Esophagus squamous epithelium (tissue), 5 donors: Measurements from ENCODE around the gene ZRSR2. TPM values are rescaled to one million over a fixed set of nuclear protein-coding genes. Genes with fewer than 3 reads are reported as not detected.

Source experiments
- DNase-seq: peaks from one replicate; lab custom pipeline; 2025; lab: John Stamatoyannopoulos, UW
- H3K27ac ChIP-seq, 4 donors: fragments of 200-600 bp; sonication (generic); one replicate each; pipeline ENCODE4 v1.5.1; 2016 to 2019; ENCODE audit warnings: mild to moderate bottlenecking in 1 of 4
- H3K27me3 ChIP-seq, 4 donors: fragments of 200-600 bp; sonication (generic); 1 replicate in 3 of 4; 2 replicates in 1 of 4; pipeline versions ENCODE4 v1.5.1 to v1.6.0; 2017 to 2021; ENCODE audit warnings: antibody characterized with exemption in 1 of 4
- H3K36me3 ChIP-seq, 3 donors: fragments of 200-600 bp; sonication (generic); one replicate each; pipeline ENCODE4 v1.5.1; 2016 to 2019
- H3K4me1 ChIP-seq, 3 donors: fragments of 200-600 bp; sonication (generic); one replicate each; pipeline ENCODE4 v1.5.1; 2017 to 2019
- H3K4me3 ChIP-seq, 4 donors: fragments of 200-600 bp; sonication (generic); 1 replicate in 3 of 4; 2 replicates in 1 of 4; pipeline ENCODE4 v1.5.1; 2016 to 2019; ENCODE audit warnings: mild to moderate bottlenecking in 2 of 4, moderate library complexity in 1 of 4
- H3K9me3 ChIP-seq, 3 donors: fragments of 200-600 bp; sonication (generic); one replicate each; pipeline ENCODE4 v1.5.1; 2016 to 2019
- POLR2A ChIP-seq, 4 donors: fragments of 450-650 bp; IDR thresholded peaks; one replicate each; pipeline ENCODE4 v1.6.1; 2017; ENCODE audit warnings: antibody characterized with exemption in 4 of 4, mild to moderate bottlenecking in 4 of 4, moderate library complexity in 3 of 4
- WGBS, 2 donors: methylation state at CpG; one replicate each; pipeline ENCODE4 v1.1.5; 2018; 5-methylcytosine and 5-hydroxymethylcytosine counted together
- intact Hi-C: fragments of 100-400 bp; cut with DNase I; formaldehyde crosslinking; loops from one replicate; pipeline ENCODE4 v1.15.0; 2022
- total RNA-seq, 4 donors: library from RNA; depleted of rRNA; stranded (reverse); fragments of >200 nt; gene quantifications; one replicate each; pipeline ENCODE4 v1.1.0, GENCODE V29; 2016
- TF ChIP-seq, protein P1 (sequence below), 6 experiments: fragments of 450-650 bp in 4 of 6; fragments of 200-600 bp in 2 of 6; sonication (generic) in 2 of 6; IDR thresholded peaks; one replicate each; pipeline ENCODE4 v1.5.1; 2016 to 2019; ENCODE audit warnings: antibody characterized with exemption in 6 of 6, mild to moderate bottlenecking in 4 of 6, moderate library complexity in 4 of 6
- donor health status: DM: yes; HTN: yes; CAD: no.

ZRSR2 gene
- total RNA-seq, 4 donors from 2014 or later: 2.5 to 6.5 (median 5.1) TPM

DNA sequence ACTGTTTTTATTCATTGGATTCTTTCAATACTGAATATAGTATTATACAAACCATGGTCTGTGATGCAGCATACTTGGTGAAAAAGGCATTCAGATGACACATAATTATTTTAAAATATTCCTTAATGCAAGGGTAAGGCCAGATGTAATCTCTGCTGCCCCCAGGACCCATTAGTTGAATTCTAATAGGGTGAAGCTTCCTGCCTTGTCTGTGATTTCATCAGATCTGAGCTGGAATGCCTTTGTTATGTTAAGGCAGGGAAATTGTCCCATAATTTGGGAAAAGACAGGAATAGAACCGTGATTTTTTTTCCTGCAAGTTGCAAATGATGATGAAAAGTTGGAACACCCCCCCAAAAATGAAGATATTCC lies 26.1 kb downstream of the ZRSR2 start:
- peaks cover 8 to 93% (median 9%) of the 10 kb centered on the region in 3 donors for H3K36me3 ChIP-seq
- intact Hi-C loops: no loop called here
- H3K4me3 ChIP-seq: no peak overlapping the region
- H3K4me1 ChIP-seq: no peaks in the 10 kb centered on the region
- DNase-seq: no peak
- H3K27me3 ChIP-seq: no peaks in the 10 kb centered on the region
- 62 to 75% methylated on average over 1 of the region's 1 CpG for WGBS, 2 donors
- no peak for TF ChIP-seq POLR2A (IDR thresholded peaks at IDR 0.05)
- TF ChIP-seq, protein P1, sequence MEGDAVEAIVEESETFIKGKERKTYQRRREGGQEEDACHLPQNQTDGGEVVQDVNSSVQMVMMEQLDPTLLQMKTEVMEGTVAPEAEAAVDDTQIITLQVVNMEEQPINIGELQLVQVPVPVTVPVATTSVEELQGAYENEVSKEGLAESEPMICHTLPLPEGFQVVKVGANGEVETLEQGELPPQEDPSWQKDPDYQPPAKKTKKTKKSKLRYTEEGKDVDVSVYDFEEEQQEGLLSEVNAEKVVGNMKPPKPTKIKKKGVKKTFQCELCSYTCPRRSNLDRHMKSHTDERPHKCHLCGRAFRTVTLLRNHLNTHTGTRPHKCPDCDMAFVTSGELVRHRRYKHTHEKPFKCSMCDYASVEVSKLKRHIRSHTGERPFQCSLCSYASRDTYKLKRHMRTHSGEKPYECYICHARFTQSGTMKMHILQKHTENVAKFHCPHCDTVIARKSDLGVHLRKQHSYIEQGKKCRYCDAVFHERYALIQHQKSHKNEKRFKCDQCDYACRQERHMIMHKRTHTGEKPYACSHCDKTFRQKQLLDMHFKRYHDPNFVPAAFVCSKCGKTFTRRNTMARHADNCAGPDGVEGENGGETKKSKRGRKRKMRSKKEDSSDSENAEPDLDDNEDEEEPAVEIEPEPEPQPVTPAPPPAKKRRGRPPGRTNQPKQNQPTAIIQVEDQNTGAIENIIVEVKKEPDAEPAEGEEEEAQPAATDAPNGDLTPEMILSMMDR (IDR thresholded peaks at IDR 0.05): no peak
- no peaks in the 10 kb centered on the region for H3K9me3 ChIP-seq
- H3K27ac ChIP-seq: no peak overlapping the region

DNA sequence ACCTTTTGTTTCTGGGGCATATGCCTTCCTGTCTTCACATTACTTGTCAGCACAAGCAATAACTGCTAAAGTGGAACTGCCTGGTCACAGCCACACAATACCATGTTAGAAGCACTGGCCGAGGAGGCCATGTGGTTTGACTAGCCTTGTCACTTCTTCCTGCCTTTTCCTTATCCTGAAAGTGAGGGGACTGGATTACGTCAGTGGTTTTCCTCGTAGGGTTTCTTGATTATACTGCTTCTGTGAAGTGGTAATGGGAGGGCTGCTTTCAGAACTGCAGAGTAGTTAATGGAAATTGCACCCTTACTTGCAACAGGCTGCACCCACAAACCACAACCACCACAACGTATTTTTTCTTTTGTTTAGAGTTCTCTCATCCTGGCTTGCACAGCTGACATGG lies 26.6 kb downstream of the ZRSR2 start:
- TF ChIP-seq POLR2A (IDR thresholded peaks at IDR 0.05): no peak
- TF ChIP-seq, protein P1 (IDR thresholded peaks at IDR 0.05): no peak
- intact Hi-C loops: no loop called here
- Histone ChIP-seq H3K36me3 (peaks cover 8 to 93% (median 9%) of the 10 kb centered on the region in 3 donors), H3K9me3 (no peaks in the 10 kb centered on the region), H3K4me3 (no peak overlapping the region), H3K27me3 (no peaks in the 10 kb centered on the region), H3K27ac (no peak overlapping the region), H3K4me1 (no peaks in the 10 kb centered on the region)
- 51 to 59% methylated on average over 4 of the region's 4 CpGs for WGBS, 2 donors
- no peak for DNase-seq

DNA sequence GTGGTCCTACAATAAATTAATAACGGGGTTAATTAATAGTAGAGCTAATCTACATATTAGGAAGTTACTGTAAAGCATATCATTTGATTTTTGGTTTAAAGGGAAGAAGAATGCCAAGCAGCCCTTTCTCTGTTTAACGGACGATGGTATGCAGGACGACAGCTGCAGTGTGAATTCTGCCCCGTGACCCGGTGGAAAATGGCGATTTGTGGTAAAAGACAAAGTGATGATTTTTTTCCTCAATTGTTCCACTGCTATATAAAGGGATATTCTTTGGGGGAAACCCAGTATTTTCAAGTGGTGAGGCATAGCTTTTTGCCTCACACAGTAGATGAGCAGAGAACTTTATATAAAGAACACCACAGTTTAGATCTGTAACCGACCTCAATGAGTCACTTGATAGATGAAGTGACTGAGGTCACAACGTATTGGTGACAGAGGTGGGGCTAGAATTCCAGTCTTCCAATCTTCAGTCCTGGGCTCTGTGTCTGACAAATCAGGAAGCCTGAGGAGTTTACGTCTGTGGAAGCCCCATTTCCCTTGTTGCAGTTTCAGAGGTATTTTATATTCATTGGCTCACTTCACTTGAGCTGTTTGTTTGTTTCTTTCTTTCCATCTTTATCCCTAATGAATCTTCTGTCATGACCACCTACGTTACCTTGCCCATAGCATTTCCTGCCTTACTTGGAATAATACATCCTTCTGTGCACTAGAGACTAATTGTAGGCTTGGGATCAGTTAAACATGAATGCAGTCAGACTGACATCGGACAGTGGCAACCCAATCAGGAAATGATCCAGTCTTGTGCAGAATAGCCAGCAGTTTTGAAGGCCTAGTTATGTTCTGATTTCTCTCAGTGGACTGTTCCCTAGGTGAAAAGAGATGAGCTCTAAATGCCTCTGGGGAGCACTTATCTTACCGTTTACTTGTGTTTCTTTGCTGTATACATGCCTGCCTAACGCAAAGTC lies 30.1 kb downstream of the ZRSR2 start:
- no peak for DNase-seq
- intact Hi-C loops: no loop called here
- H3K9me3 ChIP-seq: no peaks in the 10 kb centered on the region
- no peaks in the 10 kb centered on the region for H3K4me1 ChIP-seq
- 78 to 81% methylated on average over 12 to 14 of the region's 14 CpGs for WGBS, 2 donors
- peaks cover 4 to 82% (median 9%) of the 10 kb centered on the region in 3 donors for H3K36me3 ChIP-seq
- TF ChIP-seq, protein P1 (IDR thresholded peaks at IDR 0.05): no peak
- no peak for TF ChIP-seq POLR2A (IDR thresholded peaks at IDR 0.05)
- no peak overlapping the region for H3K4me3 ChIP-seq
- no peak overlapping the region for H3K27ac ChIP-seq
- no peaks in the 10 kb centered on the region for H3K27me3 ChIP-seq

DNA sequence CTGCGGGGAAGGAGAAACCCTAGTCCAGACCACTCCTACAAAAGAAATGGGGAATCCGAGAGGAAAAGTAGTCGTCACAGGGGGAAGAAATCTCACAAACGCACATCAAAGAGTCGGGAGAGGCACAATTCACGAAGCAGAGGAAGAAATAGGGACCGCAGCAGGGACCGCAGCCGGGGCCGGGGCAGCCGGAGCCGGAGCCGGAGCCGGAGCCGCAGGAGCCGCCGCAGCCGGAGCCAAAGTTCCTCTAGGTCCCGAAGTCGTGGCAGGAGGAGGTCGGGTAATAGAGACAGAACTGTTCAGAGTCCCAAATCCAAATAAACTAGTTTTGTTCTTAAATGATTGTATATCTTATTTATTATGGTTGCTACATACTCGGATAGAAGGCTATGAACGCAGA lies 32.6 kb downstream of the ZRSR2 start:
- Histone ChIP-seq H3K36me3 (peaks cover 4 to 68% (median 9%) of the 10 kb centered on the region in 3 donors), H3K27ac (no peak overlapping the region), H3K4me3 (no peak overlapping the region), H3K27me3 (no peaks in the 10 kb centered on the region), H3K4me1 (no peaks in the 10 kb centered on the region), H3K9me3 (no peaks in the 10 kb centered on the region)
- no peak for TF ChIP-seq POLR2A (IDR thresholded peaks at IDR 0.05)
- TF ChIP-seq, protein P1 (IDR thresholded peaks at IDR 0.05): no peak
- no peak for DNase-seq
- 89 to 98% methylated on average over 10 to 22 of the region's 23 CpGs for WGBS, 2 donors
- intact Hi-C loops: no loop called here

DNA sequence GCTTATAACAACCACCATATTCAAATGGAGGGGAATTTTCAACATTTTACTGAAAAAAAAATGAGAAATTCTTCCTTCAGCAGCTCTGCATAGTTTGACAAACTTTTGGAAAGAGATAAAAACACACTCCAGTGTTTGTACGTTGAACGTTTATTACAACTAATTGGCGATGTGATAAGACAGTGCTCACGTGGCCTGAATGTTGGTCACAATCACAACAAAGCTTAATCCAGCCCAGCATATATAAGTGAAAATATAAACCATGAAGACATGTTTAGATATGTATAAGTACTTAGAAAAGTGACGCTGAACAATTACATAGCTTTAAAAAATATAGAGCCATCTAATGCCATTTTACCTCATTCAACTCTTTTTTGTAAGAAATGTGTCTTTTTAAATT lies 35.7 kb downstream of the ZRSR2 start:
- Histone ChIP-seq H3K27ac (no peak overlapping the region), H3K36me3 (peaks cover 0 to 38% (median 6%) of the 10 kb centered on the region in 3 donors), H3K27me3 (no peaks in the 10 kb centered on the region), H3K9me3 (no peaks in the 10 kb centered on the region), H3K4me3 (no peak overlapping the region), H3K4me1 (no peaks in the 10 kb centered on the region)
- intact Hi-C loops: no loop called here
- TF ChIP-seq POLR2A (IDR thresholded peaks at IDR 0.05): no peak
- TF ChIP-seq, protein P1 (IDR thresholded peaks at IDR 0.05): no peak
- WGBS, 2 donors: 71 to 75% methylated on average over 5 of the region's 5 CpGs
- no peak for DNase-seq
